Peyer's patch (tissue), 4 donors: ENCODE measurements around the gene FAU. TPM values are rescaled to one million over a fixed set of nuclear protein-coding genes. Genes with fewer than 3 reads are reported as not detected.
A peak's percentile ranks its signal among the peaks of the same experiment; 100 is the strongest.

Experiments
- DNase-seq, 3 donors: peaks; one replicate each; pipeline ENCODE4 v3.0.0-alpha.2; 2017 to 2019
- H3K27ac ChIP-seq, 4 donors: fragments of 200-600 bp; sonication (generic); one replicate each; pipeline ENCODE4 v1.5.1; 2016 to 2019
- H3K27me3 ChIP-seq, 2 donors: fragments of 200-600 bp; sonication (generic); one replicate each; pipeline ENCODE4 v1.5.1; 2019
- H3K36me3 ChIP-seq, 3 donors: fragments of 200-600 bp; sonication (generic); one replicate each; pipeline ENCODE4 v1.5.1; 2016 to 2019
- H3K4me1 ChIP-seq, 4 donors: fragments of 200-600 bp; sonication (generic); one replicate each; pipeline ENCODE4 v1.5.1; 2016 to 2019
- H3K4me3 ChIP-seq, 4 donors: fragments of 200-600 bp; sonication (generic); 1 replicate in 3 of 4; 2 replicates in 1 of 4; pipeline ENCODE4 v1.5.1; 2016 to 2019; ENCODE audit warnings: mild to moderate bottlenecking in 1 of 4
- H3K9me3 ChIP-seq, 4 donors: fragments of 200-600 bp; sonication (generic); one replicate each; pipeline ENCODE4 v1.5.1; 2016 to 2019; ENCODE audit warnings: mild to moderate bottlenecking in 1 of 4
- POLR2A ChIP-seq, 2 donors: fragments of 450-650 bp; IDR thresholded peaks; one replicate each; pipeline ENCODE4 v1.5.1; 2017; ENCODE audit warnings: antibody characterized with exemption in 2 of 2, mild to moderate bottlenecking in 2 of 2, moderate library complexity in 2 of 2
- total RNA-seq, 4 donors: library from RNA; depleted of rRNA; stranded (reverse); fragments of >200 nt; gene quantifications; one replicate each; pipeline ENCODE4 v1.1.0, GENCODE V29; 2016
- TF ChIP-seq, protein P1 (sequence below), 6 experiments: fragments of 450-650 bp in 4 of 6; fragments of 200-600 bp in 2 of 6; sonication (generic) in 1 of 6; IDR thresholded peaks; one replicate each; pipeline ENCODE4 v1.5.1; 2017 to 2019; ENCODE audit warnings: antibody characterized with exemption in 6 of 6, mild to moderate bottlenecking in 3 of 6, moderate library complexity in 1 of 6

The FAU gene
- total RNA-seq, 4 donors from 2014 or later = 412 to 714 (median 579) TPM

DNA sequence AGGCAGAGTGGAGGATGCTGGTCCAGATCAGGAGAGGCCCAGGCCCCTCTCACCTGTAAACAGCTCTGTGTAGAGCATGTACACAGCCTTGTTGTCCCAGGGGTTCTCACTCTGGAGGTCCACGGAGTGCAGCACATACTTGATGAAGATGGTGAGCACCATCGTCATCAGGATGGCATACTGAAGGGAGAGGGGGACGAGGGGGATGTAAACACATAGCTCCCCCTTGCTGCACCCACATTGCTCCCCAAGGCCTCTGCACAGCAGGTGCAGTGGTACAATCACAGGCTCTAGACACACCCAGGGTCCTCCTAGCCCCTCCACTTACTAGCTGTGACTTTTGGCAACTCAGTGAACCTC is 9.5 kb upstream of the FAU start:
- H3K9me3 ChIP-seq = no peaks in the 10 kb centered on the region
- peaks cover 0 to 65% (median 0%) of the 10 kb centered on the region in 3 donors for H3K36me3 ChIP-seq
- peak overlapping the region in 1 of 4 donors; percentile 81 for H3K4me3 ChIP-seq
- TF ChIP-seq, protein P1, sequence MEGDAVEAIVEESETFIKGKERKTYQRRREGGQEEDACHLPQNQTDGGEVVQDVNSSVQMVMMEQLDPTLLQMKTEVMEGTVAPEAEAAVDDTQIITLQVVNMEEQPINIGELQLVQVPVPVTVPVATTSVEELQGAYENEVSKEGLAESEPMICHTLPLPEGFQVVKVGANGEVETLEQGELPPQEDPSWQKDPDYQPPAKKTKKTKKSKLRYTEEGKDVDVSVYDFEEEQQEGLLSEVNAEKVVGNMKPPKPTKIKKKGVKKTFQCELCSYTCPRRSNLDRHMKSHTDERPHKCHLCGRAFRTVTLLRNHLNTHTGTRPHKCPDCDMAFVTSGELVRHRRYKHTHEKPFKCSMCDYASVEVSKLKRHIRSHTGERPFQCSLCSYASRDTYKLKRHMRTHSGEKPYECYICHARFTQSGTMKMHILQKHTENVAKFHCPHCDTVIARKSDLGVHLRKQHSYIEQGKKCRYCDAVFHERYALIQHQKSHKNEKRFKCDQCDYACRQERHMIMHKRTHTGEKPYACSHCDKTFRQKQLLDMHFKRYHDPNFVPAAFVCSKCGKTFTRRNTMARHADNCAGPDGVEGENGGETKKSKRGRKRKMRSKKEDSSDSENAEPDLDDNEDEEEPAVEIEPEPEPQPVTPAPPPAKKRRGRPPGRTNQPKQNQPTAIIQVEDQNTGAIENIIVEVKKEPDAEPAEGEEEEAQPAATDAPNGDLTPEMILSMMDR (IDR thresholded peaks at IDR 0.05) = no peak
- TF ChIP-seq POLR2A (IDR thresholded peaks at IDR 0.05) = no peak
- peaks cover 0 to 30% (median 13%) of the 10 kb centered on the region in 4 donors for H3K4me1 ChIP-seq
- H3K27me3 ChIP-seq = no peaks in the 10 kb centered on the region
- peak overlapping the region in 1 of 4 donors; percentile 97 for H3K27ac ChIP-seq
- peak in 1 of 3 donors; percentile 42 for DNase-seq

DNA sequence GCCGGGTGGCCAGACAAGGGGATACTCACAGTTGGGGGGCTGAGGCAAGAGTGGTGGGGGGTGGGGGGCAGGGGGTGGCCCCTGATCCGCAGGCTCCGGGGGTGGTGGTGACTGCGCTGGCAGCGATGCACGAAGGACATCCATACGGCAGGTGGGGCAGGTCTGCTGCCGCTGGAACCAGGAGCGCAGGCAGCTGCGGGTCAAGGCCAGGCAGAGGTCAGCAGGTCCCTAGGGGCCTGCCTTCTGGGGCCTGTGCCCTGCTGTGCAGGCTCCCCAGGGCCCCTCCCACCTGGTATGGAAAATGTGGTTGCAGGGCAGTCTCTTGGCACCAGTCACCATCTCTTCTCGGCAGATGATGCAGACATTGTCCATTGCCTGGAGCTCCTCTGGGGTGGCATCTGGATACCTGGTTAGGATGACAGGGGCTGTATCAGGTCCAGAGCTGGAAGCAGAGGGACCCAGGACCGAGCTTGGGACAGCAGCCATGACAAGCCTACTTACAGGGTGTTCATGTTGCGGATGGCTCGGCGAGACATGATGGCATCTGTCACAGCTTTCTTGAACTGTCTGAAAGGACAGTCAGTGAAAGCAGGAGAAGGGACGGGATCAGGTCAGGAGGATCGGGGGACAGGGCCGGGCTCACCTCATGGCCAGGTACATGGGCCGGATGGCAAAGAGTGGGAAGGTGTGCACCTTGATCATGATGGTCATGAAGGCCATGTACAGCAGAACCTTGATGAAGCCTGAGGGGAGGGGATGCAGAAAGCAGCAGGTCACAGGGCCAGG is 8.9 kb upstream of the FAU start:
- no peak for TF ChIP-seq POLR2A (IDR thresholded peaks at IDR 0.05)
- TF ChIP-seq, protein P1 (IDR thresholded peaks at IDR 0.05) = no peak
- Histone ChIP-seq H3K27me3 (no peaks in the 10 kb centered on the region), H3K4me3 (peak overlapping the region in 1 of 4 donors; percentile 81), H3K27ac (peak overlapping the region in 1 of 4 donors; percentile 97), H3K36me3 (peaks cover 0 to 71% (median 0%) of the 10 kb centered on the region in 3 donors), H3K9me3 (no peaks in the 10 kb centered on the region), H3K4me1 (peaks cover 0 to 26% (median 13%) of the 10 kb centered on the region in 4 donors)
- DNase-seq = peak in 2 of 3 donors; percentile 39 to 67

DNA sequence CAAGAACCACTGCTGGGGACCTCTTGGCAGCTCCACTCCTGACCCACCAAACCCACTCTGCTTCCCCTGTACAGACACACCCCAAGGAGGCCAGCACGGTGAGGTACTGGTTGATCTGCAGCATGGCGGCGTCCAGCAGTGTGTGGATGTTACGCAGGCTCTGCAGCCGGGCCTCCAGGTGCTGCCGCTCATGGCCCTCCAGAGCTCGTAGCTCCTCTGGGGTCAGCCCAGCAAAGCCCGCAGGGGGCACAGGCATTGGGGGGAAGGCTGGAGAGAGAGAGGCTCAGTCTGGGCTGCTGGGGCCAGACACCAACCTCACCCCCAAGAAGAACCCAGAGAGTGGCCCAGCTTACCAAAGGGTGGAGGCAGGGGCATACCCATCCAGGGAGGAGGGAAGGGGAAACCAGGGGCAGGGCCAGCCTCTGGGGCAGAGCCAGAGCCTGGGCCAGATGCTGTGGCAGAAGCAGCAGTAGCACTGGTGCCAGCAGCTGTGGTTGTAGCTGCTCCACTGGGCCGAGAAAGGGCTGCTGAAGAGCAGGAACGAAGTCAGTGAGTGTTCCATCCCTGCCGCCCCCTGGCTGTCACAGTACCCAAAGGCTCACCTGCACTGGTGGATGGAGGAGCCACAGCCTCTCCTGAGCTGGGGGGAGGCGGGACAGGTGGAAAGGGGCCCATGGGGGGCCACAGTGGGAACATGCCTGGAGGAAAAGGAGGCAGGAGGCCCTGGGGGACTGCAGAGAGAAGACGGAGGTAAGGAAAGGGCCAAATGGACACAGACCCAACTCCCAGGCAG is 7.9 kb upstream of the FAU start:
- Histone ChIP-seq H3K36me3 (peaks cover 0 to 81% (median 0%) of the 10 kb centered on the region in 3 donors), H3K27ac (peak overlapping the region in 1 of 4 donors; percentile 97), H3K9me3 (no peaks in the 10 kb centered on the region), H3K4me1 (peaks cover 0 to 26% (median 10%) of the 10 kb centered on the region in 4 donors), H3K27me3 (no peaks in the 10 kb centered on the region), H3K4me3 (peak overlapping the region in 1 of 4 donors; percentile 22)
- DNase-seq = peak in 2 of 3 donors; percentile 50 to 66
- TF ChIP-seq, protein P1 (IDR thresholded peaks at IDR 0.05) = peak in 1 of 6 experiments; percentile 5
- TF ChIP-seq POLR2A (IDR thresholded peaks at IDR 0.05) = no peak

DNA sequence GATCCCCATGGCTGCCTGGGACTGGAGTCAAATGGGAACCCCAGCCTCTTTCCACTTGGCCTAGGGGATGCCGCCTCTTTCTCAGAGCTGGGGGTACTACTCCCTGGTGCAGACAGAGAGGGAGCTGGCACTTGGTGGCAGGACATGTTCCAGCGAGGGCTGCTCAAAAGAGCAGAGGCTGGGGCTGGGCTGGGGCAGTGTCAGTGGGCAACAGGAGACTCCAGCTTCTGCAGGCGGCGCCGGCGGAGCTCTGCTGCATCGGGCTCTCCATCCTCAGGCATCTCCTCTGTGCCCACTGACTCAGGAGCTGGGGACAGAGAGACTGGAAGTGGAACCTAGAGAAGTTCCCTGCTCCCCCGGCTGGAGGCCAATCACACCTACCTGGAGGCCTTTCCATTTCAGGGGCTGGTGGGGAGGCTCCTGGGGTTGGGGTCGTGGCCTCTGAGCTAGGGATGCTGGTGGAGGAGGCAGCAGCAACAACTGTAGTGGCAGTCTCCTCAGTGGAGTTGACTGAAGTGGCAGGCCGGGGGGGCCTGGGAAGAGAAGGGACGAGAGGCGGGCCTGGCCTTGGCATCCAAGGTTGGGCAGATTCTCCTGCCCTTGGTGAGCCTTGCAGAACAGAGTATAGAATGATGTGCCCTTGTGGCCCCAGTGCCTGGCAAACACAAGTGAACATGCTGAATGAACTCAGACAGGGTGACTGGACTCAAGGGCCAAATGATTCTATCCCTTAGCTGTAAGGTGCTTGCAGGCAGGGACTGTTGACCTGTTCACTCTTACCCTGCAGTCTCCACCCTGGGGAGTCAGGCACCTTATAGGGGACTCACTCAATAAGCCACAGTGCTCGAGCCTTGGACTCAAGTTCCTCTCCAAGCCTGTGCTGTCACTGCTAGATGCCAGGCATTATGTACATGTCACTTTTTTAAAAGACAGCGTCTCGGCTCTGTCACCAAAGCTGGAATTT is 6.5 kb upstream of the FAU start:
- H3K9me3 ChIP-seq = no peaks in the 10 kb centered on the region

More for the DNA sequence above, 6.5 kb upstream of the FAU start:
- peak in 1 of 3 donors; percentile 46 for DNase-seq
- Histone ChIP-seq H3K36me3 (peaks cover 0 to 86% (median 0%) of the 10 kb centered on the region in 3 donors), H3K27ac (peak overlapping the region in 1 of 4 donors; percentile 97), H3K4me3 (no peak overlapping the region), H3K4me1 (peaks cover 0 to 26% (median 11%) of the 10 kb centered on the region in 4 donors), H3K27me3 (no peaks in the 10 kb centered on the region)
- TF ChIP-seq, protein P1 (IDR thresholded peaks at IDR 0.05) = no peak
- TF ChIP-seq POLR2A (IDR thresholded peaks at IDR 0.05) = no peak
